GM10847 (cell line): ENCODE measurements around the gene HOXD9.

Experiments used
- POLR2A ChIP-seq: IDR thresholded peaks from 2 replicates; pipeline ENCODE4 v1.6.1; 2011; ENCODE audit not compliant: insufficient read length; ENCODE audit errors: extremely low read depth

HOXD9 gene

DNA sequence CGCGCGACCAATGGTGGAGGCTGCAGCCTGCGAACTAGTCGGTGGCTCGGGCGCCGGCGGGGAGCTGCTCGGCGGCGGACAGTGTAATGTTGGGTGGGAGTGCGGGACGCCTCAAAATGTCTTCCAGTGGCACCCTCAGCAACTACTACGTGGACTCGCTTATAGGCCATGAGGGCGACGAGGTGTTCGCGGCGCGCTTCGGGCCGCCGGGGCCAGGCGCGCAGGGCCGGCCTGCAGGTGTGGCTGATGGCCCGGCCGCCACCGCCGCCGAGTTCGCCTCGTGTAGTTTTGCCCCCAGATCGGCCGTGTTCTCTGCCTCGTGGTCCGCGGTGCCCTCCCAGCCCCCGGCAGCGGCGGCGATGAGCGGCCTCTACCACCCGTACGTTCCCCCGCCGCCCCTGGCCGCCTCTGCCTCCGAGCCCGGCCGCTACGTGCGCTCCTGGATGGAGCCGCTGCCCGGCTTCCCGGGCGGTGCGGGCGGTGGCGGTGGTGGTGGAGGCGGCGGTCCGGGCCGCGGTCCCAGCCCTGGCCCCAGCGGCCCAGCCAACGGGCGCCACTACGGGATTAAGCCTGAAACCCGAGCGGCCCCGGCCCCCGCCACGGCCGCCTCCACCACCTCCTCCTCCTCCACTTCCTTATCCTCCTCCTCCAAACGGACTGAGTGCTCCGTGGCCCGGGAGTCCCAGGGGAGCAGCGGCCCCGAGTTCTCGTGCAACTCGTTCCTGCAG is at the start of gene HOXD9:
HOXD9 (plus strand) TSS at position 37 of the 728 bp plus-strand sequence; CDS start at position 87, 50 bp downstream.
- TF ChIP-seq POLR2A = no peak

DNA sequence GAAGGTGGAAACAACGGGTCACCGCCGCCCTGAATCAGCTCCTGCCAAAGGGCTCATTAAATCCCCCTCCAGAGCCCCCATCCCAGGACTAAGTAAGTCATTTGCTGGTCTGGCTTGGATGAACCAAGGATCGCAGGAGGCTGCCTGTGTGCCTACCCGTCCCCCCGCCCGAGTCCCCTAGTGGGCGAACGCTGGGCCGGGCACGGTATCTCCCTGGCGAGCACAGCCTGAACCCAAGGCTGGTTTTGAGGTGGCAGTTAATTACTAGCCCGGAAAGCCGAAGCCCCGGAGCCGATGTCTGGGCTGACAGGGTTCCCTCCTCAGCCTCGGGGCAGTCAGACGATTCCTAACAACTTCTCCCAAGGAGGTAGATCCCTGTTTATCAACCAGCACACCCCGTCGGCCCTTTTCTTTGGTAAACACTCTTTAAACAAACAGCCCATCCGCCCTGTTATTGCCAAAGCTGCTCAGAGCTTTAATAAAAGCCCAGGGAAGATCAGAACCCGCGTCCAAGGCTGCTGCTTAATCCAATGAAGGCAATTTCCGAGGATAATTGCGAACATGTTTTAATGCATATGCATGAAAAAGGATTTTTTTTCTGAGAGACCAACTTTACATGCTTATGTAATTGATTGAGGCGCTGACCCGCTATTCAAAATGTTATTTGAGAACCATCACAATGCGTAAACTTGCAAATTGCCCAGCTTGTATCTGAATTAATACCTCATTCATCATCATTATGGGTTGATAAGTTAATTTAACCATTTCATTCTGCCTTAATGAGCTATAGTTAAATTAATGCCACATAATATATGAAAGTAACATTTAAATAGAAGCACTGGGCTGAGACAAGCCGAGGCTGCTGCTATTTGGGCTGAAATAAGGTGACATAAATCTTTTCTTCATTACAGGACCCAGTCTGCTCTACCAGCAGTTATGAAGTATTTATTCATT is 49.3 kb upstream of the HOXD9 start:
- no peak for TF ChIP-seq POLR2A

DNA sequence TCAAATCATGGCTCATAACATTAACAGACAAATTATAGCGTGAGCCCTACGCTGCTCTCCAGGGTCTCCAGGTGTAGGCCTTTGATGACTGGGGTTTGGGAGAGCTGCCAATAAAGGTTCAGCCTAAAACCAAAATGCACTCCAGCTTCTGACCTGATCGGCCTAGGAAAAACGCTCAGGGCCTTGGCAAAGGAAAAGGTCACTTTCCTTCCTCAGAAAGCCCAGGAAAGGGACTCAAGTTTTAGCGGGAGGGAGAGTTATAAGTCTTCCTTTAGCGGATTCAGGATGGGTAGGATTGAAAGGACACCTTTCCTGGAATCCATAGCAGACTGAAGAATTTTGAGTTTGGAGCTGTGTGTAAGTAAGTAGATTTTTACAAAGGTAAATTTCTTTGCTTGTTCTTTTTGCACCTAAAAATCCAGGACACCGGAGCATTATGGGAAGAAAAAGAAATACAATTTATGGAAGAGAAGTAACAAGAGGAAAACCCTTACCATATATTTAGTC is 47.5 kb upstream of the HOXD9 start:
- no peak for TF ChIP-seq POLR2A

DNA sequence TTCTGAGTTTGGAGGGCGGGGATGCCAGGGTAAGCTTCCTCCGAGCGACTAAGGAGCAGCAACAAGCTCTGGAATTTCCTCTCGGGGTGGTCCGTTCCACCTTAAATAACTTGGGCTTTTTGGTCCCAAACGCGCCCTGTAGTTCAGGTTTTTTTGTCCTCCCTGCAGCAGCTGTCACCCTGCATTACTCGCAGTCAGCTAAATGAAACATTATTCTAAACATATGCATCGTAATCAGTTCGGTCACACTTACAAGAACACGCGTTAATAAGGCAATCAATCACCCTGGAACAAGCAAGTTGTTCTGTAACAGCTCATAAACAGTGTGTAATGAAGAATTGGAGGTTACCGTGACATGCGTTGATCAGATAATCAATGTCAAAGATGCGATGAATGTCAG is 47.0 kb upstream of the HOXD9 start:
- no peak for TF ChIP-seq POLR2A

DNA sequence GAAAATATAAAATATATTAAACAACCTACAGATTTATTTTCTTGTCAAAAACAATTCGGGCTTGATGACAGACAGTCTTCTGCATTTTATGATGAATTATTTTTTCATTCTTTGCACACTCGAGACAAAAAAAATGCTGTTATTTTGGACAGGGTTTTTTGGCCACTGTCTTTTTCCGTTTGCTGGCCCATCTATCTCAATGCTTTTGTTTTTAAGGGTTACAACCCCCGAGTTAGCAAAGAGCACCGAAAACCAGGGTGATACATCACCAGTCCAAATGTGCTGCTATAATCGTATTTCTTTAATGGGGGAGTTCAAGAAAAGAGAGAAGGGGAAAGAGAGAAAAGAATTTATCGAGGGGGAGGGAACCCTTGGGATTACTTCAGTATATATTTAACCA is 46.5 kb upstream of the HOXD9 start:
- no peak for TF ChIP-seq POLR2A

DNA sequence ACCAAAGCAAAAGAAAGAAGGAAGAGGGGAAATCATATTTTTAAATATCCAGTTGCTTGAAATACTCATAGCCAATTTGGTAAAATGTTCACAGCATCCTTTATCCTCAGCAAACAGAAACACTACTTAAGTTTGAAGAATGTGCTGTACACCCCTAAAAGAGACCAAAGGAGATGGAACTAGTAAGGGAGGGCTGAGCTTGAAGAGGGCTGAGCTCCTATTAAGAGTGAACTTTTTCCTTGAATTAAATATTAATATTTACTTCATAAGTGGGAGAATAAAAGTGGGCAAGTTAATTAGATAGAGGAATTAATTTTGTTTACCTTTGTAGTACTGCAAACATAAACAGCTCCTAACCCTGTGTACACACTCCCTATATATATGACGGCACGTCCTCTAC is 45.7 kb upstream of the HOXD9 start:
- no peak for TF ChIP-seq POLR2A

DNA sequence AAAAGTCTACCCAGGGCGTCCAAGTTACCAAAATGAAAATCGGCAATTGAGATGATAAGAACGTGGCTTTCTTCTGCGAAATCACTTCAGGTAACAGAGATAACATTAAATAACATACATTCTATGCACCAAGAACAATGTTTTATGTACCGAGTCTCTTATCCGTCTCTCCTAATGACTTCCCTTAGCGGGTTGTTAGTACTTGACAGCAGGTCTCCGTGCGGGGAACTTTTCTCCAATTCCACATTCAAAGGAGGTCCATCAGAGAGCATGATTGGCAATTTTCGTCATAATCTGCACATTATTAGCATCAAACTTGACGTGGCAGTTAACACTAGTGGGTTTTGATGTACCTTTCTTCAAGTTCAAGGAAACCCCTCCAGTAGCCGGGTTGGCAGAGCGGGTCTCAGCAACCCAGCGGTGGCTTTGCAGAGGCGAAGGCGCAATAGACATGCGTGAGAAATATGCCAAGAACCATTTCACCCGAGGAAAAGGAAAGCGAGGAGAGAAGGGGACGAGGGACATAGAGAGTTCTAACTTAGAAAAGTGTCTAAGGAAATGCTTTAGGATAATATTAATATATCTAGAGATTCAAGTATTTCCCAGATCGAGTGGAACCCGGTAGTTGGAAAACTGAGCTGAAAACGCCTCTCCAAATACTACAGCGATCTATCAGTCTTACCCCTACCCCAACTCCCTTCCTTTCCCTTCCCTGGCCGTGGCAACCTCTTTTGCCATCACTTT is 43.8 kb upstream of the HOXD9 start:
- TF ChIP-seq POLR2A = no peak

DNA sequence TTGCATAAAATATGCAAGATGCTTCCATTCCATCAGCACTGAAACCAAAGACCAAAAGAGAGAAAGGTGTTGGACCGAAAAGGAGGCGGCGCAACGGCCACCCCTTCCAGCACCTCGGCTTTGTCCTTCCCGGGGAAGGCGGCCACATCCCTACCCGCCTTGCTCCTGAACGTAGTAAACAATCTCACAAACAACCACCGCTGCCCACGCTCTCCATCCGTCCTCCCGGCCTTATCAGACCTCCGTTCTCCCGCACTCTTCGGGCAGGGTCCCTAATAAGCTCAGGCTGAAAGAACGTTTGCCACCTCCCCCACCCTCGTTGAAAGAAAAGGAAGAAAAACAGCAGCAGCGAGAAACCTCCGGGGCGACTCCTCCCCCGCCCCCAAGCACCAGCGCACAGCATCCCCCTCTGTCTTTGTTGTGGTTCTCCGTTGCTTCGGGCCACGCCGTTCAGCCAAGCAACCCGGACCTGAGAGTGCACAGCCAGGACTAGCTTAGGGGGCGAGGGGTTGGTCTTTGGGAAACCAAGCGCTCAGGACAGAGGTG is 43.2 kb upstream of the HOXD9 start:
- no peak for TF ChIP-seq POLR2A

DNA sequence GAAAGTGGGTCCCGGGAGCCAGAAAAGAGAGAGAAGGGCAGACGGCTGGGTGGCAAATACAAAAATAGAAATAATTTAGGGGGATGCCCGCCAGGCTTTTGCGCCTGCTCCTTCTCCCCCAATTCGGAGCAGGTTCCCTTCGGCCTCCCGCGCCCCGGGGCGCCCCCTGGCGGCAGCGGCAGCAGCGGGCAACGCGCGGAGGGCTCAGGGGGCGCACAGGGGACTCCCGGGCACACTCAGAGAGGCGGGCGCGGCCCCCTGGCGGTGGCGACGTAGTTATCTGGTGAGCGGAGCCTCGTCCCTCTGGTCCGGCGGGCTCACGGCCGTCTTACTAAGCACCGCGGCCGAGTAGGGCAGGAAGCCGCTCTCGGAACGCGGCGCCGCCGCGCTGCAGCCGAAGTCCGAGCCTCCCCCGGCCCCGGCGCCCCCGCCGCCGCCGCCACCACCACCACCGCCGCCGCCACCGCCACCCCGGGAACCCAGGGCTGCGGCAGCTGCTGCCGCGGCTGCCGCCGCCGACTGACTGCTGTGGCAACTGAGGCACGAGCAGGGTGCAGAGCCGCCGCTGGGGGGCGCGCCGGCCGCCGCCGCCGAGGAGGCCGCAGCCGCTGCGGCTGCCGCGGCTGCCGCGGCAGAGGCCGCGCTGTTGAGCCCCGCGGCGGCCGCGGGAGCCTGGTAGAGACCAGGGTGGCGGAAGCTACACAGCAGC is 42.5 kb upstream of the HOXD9 start:
- TF ChIP-seq POLR2A = no peak

DNA sequence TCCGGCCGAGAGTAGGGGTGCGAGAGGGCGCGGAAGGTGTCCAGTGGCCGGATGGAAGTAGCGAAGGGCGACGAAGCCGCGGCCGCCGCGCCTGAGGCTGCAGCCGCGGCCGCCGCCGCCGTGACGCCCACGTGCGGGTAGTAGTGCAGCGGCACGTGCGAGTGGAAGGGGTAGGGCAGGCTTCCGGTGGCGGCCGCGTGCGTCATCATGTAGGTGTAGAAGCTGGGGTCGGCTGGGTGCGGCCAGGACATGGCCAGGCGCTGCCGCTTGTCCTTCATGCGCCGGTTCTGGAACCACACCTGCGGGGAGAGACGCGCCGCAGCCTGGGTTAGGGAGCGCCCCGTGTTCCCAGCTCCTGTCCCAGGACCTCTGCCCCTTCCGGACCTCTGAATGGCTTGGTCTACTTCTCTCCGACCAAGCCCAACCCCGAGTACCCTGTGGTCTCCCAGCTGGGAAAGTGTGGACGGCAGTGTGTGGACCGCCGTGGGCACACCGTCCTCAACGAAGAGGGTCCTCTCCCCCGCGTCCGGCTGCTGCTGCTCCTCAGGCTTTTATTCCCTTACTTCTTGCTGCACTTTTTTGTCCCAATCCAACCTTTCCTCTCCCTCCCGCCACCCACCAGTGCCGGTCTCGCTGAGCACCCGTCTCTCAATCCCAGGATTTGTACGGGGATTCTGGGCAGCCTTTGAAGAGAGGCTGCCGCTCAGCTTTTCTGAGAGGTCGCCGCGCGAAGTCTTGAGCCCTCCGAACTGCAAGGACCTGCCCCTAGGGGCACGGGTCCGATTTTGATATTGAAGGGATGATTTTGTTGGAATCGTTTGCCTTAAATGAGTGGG is 41.8 kb upstream of the HOXD9 start:
- TF ChIP-seq POLR2A = no peak

DNA sequence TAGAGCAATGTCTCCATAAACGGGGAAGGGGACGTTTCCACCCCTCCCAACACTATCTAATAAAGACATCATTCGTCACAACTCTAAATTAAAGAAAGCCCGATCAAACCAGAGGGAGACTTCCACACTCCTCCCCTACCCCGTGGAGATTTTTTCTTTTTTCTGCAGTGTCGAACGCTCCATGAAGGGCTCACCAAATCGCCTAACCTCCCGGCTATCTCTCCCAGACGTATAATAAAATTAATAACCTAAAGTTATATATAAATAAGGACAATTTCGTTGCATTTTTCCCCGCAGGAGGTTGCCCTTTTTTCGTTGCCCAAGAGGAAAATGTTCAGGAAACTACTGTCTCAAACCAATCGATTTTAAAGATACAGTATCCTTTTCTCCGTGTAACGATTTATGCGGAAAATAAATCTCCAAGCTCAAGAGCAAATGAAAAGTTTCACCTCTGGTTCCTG is 41.1 kb upstream of the HOXD9 start:
- TF ChIP-seq POLR2A = no peak

DNA sequence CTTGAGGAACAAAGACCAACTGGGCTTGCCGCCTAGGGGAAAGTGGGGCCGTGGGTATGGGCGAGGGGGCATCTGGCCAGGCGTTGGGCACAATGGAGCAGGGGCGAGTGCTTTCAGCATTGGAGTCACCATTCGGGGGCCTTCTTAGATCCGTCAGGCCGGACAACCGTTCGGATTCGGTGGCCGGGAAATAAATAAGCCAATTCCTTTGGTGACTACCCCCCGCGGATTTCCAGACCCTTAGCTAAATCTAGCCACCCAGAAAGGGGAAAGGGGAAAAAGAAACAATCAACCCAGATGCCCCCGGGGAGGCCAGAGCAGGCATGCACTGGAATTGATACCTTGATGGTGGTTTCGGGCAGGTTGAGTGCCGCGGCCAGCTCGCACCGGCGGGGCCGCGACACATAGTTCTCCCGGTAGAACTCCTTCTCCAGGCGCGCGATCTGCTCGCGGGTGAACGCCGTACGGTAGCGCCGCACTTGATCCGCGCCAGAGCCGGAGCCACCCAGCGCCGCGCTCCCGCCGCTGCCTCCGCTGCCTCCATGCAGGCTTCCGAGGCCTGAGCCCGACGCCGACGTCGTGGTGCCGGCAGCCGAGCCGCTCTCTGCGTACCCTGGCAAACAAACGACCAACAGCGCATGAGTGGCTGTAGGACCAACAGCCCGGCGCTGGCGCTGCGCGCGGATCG is 40.5 kb upstream of the HOXD9 start:
- no peak for TF ChIP-seq POLR2A

DNA sequence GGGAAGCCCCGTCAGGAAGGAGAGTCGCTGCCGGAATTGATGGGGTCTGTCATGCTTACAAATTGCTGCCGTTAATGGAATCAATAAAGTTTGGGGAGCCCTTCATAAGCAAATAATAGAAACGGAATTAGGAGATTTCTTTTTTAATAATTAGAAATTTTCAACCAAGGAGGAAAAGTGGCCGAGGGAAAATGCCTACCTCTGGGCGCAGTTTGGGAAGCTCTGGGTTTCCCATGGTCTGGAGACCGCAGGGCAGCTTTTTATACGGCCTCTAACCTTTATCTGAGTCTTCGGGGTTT is 40.0 kb upstream of the HOXD9 start:
- TF ChIP-seq POLR2A = no peak
